ENCODE results near the gene FBLN1.

DNA sequence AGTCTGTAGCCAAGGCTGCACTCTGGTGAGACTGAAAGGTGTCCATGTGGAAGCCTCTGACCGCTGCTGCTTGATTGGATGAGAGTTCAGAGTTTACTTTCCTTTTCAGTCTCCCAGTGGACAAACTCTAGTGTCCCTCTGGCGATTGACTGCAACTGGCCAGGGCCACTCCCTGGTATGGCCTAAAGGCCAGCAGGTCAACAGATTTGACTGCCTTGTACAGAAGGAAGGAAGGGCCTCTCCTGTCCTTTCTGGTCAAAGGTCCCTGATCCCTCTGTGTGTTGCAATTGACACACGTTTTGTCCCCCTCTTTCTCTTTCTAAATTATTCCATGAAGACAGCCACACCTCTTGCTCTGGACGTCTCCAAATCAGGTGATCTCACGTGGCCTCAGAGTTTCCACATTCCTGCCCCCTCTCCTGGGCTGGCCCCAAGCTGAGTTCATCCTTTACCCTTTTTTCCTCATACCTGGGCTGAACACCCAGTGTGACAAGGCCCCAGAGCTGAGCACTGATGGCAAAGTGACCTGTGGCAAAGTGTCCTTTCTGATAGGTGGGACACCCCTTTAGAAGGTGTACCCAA lies 18.7 kb upstream of the FBLN1 start:
- TF ChIP-seq, protein P1, sequence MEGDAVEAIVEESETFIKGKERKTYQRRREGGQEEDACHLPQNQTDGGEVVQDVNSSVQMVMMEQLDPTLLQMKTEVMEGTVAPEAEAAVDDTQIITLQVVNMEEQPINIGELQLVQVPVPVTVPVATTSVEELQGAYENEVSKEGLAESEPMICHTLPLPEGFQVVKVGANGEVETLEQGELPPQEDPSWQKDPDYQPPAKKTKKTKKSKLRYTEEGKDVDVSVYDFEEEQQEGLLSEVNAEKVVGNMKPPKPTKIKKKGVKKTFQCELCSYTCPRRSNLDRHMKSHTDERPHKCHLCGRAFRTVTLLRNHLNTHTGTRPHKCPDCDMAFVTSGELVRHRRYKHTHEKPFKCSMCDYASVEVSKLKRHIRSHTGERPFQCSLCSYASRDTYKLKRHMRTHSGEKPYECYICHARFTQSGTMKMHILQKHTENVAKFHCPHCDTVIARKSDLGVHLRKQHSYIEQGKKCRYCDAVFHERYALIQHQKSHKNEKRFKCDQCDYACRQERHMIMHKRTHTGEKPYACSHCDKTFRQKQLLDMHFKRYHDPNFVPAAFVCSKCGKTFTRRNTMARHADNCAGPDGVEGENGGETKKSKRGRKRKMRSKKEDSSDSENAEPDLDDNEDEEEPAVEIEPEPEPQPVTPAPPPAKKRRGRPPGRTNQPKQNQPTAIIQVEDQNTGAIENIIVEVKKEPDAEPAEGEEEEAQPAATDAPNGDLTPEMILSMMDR (IDR thresholded peaks at IDR 0.05) = no peak
- TF ChIP-seq TCF12 (IDR thresholded peaks at IDR 0.05) (no peak), RAD21 (IDR thresholded peaks at IDR 0.05; ENCODE audit: low read length) (no peak), TAF1 (IDR thresholded peaks at IDR 0.05; ENCODE audit: borderline replicate concordance, low read depth, low read length) (no peak), EP300 (IDR thresholded peaks at IDR 0.05; ENCODE audit: borderline replicate concordance in 1 of 2, low read depth in 1 of 2, low read length in 1 of 2) (no peak), RCOR1 (IDR thresholded peaks at IDR 0.05; ENCODE audit: low read length) (no peak)
- TF ChIP-seq, protein P2, sequence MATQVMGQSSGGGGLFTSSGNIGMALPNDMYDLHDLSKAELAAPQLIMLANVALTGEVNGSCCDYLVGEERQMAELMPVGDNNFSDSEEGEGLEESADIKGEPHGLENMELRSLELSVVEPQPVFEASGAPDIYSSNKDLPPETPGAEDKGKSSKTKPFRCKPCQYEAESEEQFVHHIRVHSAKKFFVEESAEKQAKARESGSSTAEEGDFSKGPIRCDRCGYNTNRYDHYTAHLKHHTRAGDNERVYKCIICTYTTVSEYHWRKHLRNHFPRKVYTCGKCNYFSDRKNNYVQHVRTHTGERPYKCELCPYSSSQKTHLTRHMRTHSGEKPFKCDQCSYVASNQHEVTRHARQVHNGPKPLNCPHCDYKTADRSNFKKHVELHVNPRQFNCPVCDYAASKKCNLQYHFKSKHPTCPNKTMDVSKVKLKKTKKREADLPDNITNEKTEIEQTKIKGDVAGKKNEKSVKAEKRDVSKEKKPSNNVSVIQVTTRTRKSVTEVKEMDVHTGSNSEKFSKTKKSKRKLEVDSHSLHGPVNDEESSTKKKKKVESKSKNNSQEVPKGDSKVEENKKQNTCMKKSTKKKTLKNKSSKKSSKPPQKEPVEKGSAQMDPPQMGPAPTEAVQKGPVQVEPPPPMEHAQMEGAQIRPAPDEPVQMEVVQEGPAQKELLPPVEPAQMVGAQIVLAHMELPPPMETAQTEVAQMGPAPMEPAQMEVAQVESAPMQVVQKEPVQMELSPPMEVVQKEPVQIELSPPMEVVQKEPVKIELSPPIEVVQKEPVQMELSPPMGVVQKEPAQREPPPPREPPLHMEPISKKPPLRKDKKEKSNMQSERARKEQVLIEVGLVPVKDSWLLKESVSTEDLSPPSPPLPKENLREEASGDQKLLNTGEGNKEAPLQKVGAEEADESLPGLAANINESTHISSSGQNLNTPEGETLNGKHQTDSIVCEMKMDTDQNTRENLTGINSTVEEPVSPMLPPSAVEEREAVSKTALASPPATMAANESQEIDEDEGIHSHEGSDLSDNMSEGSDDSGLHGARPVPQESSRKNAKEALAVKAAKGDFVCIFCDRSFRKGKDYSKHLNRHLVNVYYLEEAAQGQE (IDR thresholded peaks at IDR 0.05; ENCODE audit: low read depth, low read length) = no peak
